GM18519 (cell line): Measurements from ENCODE around the gene HAND2.

Experiments
- ATAC-seq: cut with Tn5 transposase; IDR thresholded peaks from one replicate; pipeline ENCODE4 v1.9.1; 2021; ENCODE audit warnings: mild to moderate bottlenecking, moderate library complexity; ENCODE audit not compliant: unreplicated experiment, low FRiP score

The HAND2 gene

DNA sequence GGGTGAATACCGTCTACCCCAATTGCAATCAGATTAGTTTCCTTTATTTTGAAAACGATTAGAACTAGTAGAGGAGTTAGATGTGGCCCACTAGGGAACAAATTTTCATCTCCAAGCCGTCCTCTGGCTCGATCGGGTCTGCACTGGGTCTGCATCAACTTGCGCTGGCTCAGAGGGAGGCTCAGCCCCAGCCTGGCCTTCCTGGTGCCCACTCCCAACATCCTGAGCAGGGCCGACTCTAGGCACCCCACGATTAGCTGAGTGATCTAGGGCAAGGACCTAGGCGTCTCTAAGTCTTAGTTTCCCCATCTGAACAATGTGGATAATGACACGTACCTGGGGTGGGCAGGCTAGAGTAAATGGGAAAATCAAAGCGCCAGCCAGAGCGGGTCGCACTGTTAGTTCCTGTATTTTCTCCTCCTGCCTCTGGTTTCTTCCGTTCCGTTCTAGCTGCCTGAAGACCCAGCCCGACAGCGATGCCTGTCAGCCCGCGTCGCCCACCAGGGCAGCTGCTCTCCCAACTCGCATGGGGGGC, 7.7 kb upstream of the HAND2 start:
- ATAC-seq, result no peak

DNA sequence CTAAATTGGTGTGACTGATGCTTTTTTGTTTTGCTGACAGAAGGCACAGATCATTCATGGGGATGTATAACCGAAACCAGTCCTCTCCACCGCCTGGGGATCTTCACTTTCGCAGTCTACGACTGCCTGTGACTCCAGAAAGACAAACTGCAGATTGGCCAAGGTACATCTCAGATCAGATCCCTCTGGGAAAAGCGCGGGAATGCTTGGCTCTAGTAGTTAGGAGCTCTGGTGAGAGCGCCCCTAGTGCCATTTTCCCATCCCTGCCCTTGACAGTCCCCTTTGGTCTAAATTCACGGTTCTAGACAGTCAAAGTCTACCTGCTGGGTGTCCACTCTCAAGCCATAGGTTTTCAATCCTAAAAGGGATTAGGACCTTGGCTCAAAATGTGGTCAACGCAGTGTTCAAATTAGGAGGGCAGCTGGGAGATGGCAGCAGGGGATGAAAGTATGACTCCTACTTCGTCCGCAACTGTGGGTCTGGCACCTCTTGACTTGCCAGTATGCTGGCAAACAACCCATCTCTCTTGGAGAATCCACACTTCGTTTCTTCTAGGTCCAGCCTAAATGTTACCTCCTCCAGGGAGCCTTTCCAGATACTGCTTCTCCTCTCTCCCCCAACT, 6.9 kb upstream of the HAND2 start:
- ATAC-seq, result no peak

DNA sequence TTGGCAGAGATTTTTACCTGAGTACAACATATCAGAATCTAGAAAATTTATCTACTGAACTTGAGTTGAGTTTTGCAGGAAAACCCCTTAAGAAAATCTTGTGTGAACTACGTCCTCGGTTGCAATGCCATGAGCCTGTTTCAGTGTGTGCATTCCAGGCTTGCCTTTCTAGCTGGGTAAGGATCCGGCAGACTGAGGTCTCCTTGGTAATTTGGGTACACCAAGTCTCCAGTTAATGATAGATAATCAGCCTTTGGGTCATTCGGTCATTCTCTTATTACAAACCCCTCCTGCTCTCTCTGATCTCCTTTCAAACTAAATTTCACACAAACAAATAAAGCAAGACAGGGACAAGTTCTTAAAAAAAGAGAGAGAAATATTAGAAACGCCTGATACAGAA, 5.9 kb upstream of the HAND2 start:
- no peak for ATAC-seq

DNA sequence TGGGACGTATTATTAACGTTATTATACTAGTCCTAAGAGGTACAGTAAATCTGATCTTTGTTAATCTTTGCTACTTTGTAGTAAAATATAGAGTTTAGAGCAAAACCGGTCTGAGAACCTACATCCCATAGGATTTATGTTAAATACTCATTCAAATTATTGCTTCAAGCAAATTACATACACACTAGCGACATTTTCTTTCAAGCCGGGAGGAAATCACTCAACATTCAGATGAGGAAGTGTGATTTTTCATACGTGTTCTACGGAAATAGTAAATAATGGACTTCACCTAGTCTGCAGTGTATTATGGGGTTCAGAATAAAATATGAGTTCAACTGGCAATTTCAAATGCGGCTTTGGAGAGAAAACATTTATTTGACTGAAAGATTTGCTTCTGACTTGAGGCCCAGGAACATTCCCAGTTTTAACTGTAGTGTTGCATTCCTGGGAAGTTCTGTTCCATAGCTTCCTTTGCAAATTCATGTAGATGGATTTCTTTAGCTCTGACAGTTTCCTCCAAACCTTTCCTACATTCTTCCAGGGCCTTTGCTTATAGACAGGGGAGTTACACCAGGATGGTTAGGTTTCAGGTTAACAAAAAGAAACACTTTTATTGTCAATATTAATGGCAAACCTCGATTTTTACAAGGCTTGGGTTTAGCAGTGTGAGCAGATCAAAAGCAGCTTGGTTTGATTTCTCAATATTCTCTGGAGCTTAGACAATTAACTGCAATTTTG, 5.3 kb upstream of the HAND2 start:
- ATAC-seq, result no peak

DNA sequence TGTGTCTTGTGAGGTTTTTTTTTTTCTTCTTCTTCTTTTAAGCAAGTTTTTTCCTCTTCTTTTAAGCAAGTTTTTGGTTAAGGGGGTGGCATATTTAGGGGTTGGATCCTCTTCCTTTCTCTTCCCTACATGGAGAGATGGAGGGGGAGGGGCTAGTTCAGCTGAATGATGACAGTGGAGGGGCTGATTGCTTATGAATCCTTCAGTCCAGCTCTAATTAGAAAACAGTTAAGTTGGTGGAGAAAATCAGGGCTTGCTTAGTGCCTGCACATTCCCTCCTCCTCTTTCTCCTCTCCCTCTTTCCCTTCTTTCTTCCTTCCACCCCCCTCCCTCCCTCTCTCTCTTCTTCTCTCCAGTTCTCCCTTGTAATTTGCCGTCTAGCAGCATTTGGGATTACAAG, 4.4 kb upstream of the HAND2 start:
- ATAC-seq, result no peak

DNA sequence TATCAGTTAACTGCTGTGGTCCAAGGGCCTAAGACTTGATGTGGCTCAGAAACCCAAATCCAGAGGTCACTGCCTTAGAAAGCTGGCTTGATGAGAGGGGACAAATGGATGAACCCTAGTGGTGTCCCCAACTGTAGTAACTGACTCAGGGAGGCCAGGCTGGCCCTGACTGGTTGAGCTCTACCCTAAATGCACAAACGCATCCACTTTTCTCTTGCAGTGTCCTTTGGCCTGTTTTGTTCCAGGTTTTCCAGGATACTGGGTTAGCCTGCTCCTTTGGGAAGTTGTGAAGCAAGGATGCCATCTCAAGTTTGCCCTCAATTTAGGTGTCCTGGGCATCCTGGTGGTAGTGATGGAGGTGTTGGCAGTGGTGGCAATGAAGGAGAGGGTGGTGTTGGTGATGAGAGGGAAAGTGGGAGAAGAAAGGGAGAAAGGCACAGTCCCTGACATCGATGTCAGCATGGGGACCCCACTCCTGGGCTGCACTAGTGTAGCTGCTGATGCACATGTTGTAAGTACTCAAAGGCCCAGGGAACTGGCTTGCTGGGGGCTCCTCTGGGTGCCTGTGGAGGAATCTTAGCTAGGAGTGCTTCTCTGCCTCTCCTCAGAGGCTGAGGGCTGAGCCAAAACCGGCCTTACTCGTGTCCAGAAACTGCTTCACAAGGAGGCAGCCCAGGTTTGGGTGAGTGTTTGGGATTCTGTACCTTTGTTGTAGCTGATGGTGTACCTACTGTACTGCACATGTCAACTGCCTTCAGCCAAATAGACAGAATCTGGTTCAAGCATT, 2.9 kb upstream of the HAND2 start:
- no peak for ATAC-seq

DNA sequence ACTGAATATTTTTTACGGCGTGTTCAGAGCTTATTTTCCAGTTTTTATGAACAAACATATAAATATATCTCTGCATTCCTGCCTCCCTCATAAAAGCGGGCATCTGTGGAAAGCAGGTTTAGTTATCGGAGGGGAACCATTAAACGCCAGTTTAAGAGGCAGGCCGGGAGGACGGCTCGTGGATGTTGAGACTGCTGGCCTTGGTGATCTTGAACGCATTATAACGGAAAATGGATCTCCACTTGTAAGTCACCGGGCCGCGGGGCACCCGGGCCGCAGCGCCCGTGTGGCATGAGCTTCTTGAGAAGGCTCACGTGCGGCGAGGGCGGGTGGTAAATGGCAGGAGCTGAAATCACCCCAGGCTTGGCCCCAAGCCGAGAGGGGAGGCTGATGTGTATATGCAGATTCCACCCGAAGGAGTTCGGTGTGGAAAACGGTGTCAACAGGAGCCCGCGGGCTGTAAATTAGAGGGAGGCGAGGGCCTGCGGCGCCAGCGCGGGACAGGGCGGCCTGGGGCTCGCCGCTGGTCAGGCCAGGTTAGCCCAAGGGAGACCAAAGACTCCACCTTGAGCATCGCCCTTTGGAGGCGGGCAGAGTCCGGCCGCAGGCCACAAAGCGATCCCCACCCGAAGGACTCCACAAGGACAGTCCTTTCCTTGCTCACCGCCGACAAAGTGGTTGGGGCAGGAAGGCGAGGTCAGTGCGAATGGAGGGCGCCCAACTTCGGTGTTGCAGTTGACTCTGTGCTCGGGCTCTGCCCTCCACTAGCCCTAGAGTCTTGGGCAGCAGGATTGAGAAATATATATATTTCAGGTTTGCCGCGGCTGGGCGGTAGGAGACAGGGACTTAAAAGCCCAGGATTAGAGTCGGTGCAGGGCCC, 1.3 kb upstream of the HAND2 start:
- ATAC-seq, result no peak

DNA sequence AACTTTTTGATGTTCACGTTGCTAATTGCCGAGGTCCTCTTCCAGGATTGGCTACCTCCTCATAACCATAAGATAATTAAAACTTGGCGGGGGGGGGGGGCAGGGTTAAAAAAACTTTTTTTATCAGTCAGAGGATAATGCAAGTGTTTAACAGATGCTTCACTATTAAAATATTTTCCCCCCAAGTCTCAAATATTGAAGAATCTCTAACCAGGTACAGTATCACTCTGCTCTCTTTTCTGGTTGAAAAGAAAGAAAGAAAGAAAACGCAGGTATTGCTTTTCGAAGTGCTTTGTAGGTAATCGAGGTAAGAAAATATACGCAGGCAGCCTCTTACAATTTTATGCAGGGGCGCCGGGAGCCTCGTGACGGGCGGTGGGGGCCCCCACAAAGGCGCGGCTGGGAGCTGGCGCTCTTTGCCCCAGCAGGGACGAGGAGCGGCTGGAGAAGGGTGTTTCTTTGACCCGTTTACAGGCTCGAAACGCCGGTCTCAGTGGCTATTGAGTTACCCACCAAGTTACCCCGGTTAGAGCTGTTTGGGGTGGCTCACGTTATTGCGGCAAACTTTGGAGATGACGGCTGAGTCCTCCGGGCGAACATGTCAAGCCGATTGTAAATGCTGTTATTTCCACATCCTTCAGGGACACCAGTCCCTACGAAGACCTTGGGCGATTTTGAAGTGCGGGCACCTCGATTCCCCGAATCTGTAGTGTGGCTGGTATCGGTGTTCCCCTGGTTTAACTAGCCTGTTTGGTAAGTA, 477 bp upstream of the HAND2 start:
- ATAC-seq, result no peak

DNA sequence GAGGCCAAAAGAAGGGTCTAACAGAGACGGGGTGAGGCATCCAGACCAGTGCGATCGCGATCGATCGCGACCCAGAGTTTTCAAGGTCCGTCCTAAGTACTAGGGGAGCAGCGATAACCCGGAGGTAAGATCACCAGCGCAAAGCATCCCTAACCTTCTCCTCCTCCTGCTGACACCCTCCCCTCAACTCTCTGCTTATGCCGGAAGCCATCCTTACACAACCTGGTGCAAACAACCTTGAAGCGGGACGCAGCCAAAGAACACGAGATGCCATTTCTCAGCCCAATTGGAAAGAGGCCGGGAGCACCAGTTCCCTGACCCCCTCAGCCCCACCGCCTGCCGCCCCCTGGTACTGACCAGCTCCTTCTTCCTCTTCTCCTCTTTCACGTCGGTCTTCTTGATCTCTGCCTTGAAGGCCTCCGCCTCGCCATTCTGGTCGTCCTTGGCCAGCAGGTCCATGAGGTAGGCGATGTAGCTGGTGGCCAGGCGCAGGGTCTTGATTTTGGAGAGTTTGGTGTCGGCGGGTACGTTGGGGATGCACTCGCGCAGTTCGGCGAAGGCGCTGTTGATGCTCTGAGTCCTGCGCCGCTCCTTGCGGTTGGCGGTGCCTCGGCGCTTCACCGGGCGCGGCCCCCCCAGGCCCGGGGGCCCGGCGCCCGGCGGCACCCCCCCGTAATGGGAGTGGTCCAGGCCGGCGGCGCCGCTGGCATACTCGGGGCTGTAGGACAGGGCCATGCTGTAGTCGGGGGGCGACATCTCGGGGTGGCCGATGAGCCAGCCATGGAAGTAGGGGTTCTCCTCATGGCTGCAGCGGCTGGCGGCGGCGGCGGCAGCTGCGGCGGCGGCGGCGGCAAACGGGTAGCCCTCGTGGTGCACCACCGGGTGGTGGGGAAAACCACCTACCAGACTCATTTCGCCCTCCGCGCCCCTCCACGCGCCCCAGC, 1.4 kb downstream of the HAND2 start:
- no peak for ATAC-seq

DNA sequence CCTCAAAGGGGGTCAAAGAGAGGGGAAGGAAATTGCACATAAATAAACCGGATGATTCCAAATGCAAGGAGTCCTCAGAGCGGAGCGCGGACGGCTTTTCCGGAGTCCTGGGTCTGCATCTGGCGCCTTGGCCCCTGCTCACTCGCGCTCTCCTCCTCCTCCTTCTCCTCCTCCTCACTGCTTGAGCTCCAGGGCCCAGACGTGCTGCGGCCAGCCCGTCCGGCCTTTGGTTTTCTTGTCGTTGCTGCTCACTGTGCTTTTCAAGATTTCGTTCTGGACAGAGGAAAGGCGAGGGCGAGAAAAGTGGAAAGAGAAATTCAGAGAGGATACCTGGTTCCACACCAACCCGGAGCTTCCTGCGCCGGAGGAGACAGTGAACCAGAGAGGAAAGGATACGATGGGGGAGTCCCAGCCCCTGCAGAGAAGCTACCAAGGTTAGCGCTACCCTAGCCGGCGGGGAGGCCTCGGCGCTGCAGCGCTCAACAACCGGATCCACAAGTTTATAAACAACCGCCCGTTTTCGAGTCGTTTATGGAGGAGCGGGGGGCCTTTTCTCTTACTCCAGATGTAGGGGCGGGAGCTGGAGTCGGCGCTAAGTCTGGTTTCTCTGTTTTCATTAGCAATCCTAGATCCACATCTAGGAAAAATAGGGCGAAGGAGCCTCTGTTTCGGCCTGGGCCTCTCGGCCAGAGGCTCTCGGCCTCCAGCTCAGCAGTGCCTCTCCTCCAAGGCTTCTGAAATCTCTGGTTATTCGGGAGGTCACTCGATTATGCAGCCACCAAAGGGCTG, 2.7 kb downstream of the HAND2 start:
- ATAC-seq, result no peak

DNA sequence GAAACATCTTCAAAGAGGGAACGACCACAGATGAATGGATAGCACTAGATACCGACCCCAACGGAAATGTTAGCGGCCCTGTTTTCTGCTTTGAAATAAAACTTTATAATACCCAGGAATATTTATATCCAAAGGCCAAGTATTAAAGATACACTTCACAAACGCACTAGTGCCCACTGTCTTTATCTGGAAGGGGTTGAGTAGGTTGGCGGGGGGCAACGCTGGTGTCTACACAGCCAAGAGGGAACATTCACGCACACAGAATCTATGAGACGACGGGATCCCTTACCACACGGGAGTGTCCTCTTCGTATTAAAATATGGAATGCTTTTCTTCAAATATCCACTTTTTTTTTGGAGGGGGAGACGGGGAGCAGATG, 3.3 kb downstream of the HAND2 start:
- ATAC-seq, result no peak

DNA sequence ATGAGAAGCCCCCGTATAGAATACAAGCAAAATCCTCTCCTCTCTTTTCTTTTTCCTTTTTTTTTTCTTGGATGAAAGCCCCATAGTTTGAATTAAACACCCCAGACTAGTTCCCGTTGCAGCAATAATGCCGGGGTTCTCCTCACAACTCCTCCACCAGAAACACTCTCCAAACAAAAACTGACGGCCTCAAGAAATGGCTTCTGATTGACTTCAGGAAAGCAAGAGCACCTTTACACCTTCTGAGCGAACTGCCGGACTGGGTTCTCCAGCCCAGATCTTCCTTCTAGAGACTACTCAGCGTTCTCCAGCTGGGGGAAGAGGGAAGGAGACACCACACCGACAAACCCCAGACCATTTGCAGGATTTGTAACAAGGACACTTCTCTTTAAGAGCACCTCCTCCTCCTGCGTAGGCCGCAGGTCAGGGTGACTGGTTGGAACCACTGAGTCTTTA, 4.0 kb downstream of the HAND2 start:
- no peak for ATAC-seq

DNA sequence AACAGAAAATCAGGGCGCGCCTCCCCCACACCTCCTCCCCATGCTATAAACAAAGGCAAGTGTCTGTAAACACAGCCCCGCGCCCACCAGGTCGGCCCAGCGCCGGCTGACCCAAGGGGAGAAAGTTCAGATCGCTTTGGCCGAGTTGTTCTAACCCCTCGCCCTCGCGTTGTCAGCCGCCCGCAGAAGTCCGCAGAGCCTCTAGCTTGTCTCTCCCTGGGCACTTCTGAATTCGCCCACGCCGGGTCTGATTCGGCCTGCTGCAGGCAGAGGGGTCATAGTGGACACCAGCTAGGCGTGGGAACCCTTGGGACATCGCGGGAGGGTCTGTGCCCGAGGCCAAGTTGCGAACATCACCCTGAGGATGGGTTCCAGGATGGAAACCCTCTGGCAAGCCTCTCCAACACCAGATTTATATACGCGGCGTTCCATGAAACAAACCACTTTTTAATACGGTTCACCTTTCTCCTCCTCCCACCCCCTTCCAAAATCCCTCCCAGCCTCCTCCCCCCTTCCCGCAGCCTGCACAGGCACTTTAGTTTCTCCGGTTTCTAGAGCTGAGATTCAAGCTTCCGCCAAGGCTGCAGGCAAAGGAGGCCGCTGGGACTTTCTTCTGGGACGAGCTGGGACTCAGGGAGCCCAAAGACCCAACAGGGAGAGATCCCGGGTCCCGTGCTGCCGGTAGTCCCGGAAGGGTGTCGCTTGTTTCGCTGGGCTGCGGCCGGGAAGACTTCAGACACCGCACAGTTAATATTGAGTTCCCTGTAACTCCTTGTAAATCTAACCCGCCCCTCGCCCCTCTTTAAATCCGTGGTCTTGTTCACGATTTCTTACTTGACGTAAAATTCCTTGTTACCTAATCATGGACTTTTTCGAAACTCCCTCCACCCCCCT, 4.7 kb downstream of the HAND2 start:
- ATAC-seq, result no peak

DNA sequence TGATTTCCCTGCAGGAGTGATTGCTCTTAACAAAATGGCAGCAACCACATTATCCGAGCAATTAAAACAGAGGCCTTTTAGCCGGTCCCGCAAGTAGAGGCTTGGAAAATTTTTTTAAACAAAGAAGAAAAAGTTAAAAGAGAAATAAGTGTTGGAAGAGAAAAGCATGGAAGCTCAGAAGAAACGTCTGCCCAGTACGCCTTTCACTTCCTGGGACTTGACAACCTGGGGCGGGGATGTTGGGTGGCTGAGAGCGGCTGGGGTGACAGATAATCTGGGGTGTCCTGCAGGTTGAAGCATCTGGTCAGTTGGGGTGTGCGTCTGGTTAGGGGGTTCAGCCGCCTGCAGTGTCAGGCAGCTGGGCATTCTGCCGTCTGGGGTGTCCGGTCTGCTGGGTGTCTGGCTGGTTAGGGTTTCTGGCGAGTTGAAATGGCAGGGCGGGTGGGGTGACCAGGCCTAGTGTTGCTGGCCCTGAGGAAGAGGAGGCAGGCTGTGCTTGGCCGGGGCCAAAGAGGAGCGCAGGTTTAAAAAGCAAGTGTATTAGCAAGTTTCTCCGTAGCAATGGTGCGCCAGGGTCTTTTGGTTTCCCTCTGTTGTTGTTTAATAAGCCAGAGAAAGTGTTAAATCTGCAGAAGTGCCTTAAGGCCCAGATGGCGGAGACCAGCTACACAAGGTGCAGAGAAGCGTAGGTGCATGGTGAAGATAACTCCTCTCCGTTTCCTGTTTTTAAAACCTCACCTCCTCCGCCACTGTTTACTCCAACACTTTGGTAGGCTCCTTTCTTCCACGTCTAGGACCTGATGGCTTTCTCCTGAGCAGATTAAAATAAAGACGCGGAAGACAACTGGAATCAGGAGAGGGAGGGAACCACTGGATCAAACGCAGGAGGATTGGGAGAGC, 5.6 kb downstream of the HAND2 start:
- no peak for ATAC-seq

DNA sequence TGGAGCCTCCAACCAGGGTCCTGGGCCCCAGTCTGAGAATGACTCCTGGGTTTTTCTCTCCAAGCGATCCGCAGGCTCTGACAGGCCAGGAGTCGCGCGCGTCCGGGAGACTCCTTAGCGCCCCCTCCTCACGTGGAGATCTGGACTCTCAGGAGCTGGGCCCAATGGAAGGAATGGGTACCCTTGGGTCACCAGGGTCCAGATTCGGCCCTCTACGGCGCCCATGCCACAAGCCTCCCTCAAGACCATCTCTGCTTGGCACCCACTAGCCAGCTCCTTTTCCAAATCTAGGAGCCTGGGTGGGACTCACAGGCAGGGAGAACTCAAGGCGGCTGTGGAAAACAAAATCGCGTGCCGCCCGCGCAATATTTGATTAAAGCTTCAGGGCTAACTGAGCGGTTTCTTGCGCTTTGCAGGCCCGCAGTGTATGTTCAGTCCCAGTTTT, 7.1 kb downstream of the HAND2 start:
- no peak for ATAC-seq
